Measurements from ENCODE around the gene EPHB2.

DNA sequence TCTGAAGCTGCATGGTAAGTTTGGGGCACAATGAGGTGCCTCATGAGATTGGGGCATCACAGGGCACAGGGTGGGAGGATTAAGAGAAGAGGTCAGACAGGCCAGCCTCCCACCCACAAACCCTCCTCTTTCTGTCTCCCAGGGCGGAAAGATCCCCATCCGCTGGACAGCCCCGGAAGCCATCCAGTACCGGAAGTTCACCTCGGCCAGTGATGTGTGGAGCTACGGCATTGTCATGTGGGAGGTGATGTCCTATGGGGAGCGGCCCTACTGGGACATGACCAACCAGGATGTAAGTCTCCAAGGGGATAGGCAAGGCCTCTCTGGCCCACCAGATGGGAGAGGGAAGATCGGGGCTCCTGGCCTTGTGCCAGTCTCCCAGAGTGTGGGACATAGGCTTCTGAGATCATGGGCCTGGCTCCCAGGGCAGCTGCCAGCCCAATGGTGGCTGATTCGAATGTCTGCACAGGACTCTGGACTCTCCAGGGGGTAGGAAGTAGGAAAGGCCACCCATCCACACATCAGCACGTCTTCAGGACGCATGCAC lies 198.3 kb downstream of the EPHB2 start:
- TF ChIP-seq SIN3A (IDR thresholded peaks at IDR 0.05; ENCODE audit: borderline replicate concordance, insufficient read depth, low read length) (no peak), POLR2AphosphoS5 (IDR thresholded peaks at IDR 0.05; ENCODE audit: low read depth, low read length) (no peak)

Data from PFSK-1 (cell line).